Embryonic facial prominence (tissue), 1 donor: ENCODE data around the gene GPANK1.

Experiments
- DNase-seq: peaks from one replicate; pipeline ENCODE4 v3.0.0-alpha.2; 2016; ENCODE audit errors: extremely low spot score

The GPANK1 gene

DNA sequence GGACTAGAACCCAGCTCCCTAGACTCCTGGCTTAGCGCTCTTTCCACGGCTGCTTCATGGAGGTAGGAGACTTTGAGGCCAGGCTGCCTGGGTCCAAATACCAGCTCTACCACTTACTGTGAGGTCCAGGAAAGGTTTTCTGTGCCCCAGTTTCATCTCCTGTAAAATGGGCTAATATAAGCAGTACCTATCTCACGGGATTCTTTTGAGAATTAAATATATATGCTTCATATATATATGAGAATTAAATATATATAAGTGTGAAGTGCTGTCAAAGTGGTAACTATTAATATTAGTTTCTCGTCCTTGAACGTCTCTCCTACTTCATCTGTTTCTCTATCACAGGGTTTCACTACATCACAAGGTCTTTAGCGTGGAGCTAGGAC lies 26.3 kb upstream of the GPANK1 start:
- DNase-seq, result no peak

DNA sequence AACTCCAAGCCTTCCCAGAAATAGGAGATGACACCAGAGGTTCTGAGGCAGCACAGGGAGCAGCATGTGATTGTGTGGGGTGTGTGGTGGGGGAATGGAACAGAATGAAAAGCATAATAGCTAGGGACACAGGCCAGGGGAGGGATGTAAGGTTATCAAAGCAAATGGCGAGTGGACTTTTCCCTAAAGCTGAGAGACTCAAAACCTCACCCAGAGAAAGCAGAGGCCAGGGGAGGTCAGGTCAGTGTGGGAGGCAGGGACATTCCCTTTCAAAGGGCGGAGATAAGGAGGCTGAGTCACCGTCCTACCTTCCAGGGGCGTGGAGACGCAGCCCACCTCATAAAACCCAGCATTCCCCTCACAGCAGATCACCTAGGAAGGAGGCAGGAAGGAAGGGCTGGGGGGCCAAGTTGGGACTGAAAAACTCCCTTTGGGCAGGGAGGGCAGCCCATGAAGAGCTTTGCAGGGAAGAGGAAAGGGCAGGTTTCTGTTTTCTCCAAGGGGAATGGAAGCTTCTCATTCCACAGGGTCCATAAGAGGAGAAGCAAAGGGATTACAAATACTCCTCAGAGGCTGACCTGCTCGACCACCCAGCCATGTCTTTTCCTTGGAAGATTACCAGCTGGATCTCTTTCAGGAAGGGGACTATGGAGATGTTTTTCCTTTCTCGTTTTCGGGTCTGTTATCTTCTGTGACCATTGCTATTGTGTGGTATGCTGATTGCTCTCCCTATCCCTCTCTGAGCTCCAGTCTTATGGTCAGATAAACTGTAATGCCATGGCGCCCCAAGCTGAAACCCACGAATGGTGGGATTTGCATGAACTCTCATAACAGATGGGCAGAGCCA lies 25.7 kb upstream of the GPANK1 start:
- no peak for DNase-seq

- DNase-seq, result no peak
Measured at GRCh38 chr6:31689249-31690110, 24.7 kb upstream of the GPANK1 start.

DNA sequence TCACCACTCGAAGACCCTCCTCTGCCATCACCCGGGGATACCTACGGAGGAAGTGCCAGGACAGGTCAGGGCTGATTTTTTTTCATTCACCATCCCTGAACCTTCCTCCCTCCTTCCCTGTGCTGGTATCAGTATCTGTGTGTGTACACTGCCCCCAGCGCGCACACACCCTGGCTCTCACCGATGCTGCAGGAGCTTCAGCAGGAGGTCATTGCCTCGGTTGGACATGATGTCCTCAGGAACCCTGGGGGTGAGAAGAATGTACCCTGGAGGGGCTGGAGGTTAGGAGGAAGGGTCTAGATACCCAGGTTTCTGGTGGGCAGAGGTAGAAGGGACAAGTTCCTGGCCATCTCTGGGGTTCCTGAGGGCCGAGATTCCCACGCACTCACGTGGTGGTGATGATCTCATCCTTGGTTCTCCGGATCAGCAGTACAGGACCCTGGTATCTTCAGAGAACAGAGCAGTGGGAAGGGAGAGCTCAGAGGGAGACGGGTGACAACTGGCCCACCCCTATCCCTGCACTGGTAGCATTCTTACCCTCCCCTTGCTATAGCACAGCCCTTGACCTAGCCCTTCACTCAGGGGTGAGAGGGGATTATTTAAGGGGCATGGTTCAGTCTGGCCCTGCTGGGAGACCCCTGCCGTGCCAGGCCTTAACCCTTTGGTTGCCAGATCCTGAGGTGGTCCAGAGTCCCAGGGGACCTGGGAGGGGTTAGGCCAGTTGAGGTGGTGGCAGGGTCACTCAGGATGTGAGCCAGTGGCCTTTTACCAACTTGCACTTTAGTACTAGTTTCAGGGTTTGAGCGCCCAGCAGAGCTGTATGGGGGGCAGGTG lies 23.3 kb upstream of the GPANK1 start:
- DNase-seq, result no peak

DNA sequence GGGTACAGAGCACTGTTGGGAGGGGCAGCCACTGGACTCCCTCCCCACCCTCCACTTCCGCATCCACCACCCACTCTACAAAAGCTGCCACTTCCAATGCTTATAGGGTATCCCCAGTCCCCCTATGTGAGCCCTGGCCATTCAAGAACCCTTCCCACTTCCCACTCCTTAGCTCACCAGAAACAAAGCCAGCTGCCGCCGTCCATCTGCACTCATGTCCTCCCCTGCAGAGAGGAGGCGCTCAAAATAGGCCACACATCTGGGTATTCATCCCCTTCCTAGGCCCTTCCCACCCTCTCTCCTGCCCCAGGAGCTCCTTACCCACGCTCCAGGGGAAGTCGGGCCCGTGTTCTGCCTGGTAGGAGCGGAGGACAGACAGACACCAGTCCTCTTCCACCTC lies 22.5 kb upstream of the GPANK1 start:
- no peak for DNase-seq

DNA sequence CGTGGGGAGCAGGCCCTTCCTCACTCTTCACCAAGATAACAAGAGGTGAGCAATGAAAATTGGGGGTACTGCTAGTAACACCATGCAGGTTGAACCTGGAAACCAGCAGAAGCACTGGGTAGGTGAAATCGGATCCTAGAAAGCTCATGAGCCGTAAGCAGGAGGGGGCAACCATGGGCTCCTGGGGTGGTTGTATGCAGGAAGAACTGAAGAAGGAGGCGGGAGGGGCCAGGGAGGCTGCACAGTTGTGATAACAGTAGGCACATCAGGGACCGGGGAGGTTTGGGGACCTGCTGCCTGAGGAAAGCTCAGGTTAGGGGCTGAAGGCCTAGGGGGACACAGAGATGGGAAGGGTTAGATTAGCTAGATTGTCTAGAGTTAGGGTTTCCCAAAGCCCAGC lies 21.7 kb upstream of the GPANK1 start:
- no peak for DNase-seq

- DNase-seq, result no peak
Measured at GRCh38 chr6:31683591-31683990, 18.8 kb upstream of the GPANK1 start.

DNA sequence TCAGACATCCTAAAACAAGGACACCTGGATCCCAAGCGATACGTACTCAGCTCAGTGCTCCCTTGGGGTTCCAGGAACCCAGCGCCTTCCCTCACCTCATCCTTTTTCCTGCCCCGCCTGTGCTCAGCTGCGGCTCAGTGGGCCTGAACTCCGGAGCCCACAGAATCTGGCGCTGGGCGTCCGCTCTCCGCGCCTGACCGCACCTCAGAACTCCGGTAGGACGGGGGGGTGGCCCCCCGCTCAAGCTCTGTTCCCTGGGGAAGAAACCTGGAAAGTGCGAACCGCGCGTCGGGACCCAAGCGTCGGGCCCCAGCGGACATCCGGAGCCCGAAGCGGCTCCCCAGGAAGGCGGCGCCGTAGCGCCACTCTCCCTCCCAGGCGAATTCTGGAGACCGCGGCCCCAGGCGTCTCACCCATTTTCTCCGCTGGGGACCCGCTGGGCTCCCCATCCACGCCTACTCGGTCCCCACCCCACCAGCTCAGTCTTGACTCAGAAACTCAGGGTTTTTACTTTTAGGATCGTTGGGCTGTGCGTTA lies 16.4 kb upstream of the GPANK1 start:
- DNase-seq, result no peak

DNA sequence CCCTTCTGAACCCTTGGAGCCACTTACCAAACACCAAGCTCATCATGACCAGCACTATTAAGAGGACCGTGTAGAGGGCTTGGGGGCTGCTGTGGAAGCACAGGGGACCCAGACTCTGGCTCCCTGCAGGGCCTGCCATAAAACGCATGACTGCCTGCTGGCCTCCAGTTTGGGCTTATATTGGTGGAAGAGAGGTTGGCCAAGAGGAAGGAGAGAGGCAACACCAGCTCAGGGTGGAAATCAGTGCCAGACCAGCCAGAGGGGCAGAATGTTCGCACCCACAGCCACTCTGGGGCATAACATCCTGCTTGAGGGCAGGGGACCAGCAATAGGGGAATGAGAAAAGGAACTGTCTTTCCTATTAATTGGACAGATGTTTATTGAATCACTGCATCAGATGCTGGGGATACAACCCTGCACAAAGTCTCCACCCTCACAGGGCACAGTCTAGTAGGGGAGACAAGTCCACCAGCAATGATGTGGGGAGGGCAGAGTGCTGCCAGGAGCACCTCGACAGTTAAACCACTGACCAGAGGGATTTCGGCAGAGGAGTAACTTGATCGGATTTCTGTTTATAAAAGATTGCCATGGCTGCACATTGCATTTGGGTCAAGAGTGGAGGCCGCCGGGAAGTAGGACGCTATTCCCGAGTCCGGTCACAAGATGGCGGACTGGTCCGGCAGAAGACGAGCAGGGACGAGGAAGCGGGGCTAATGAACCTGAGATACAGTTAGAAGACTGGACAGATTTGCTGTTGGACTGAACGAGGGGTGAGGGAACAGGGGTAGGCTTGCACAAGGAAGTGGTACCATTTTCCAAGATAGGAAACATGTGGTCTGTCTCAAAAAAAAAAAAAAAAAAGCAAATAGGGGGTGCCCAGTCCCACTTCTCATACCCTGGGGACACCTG lies 15.7 kb upstream of the GPANK1 start, which contains the start of gene LY6G5C:
Gene LY6G5C (minus strand): TSS at position 842 of the 909 bp plus-strand sequence. CDS start 694 bp downstream, at position 148.
- DNase-seq, result peak; percentile 76

DNA sequence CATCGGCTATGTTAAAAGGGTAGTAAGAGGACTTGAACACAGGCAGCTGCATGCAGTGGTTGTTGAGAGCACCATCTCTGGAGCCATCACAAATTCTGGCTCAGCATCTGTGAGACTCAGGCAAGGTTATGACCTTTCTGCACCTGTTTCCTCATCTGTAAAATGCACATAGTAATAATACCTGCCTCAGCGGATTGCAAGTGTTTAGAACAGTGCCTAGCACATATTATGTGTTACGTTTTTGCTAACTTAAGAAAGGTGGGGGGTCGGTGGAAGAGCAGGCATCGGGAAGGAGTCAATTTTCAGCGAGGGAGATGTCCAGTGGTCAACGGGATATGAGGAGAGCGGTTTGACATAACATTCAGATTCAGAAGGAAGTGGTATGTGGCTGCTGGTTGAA lies 13.2 kb upstream of the GPANK1 start:
- DNase-seq, result no peak

DNA sequence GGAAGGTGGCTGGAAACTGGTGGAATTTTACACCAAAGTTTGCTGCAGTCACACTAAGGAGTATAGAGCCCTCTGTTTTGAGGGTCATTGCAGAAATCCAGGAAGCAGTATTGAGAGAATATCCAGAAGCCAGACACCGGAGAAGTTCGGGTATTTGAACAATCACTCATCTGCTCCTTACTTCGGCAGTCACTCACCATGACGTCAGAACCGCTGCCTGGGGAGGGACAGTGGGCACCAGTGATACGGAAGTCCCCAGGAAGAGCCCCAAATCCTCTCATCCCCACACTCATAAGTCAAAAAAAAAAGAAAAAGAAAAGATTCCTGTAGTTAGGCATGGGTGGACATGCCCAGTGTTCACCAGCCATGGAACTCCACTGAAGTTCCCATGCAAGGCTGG lies 12.1 kb upstream of the GPANK1 start:
- no peak for DNase-seq

DNA sequence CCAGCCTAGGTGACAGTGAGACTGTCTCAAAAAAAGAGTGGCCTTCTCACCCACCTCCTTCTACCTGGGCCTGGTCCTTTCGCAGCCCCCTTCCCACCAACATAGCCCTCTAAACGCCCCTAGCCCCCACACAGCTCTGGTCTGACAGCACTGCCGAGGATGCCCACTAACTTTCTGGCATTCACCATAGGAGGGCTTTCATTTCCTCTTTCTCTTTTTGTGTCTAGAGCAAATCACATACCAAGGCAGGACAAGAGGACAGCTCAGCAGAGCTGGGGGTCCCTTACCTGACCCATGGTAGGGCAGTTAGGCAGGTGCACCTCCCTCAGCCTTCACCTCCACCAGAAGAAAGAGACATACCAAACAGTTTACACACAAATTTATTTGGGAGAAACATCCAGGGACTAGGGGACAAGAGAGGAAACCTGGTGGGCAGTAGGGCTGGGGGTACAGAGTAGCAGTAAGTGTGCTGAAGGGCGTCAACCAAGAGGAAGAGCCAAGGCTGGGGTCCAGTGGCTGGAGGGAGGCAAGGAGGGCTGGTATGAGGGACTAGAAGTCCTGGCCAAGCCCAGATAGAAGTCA lies 11.6 kb upstream of the GPANK1 start:
- no peak for DNase-seq

- no peak for DNase-seq
Measured at GRCh38 chr6:31669676-31670075, 4.9 kb upstream of the GPANK1 start, which contains the start of gene LY6G5B. LY6G5B (plus strand) TSS chr6:31669976; CDS start chr6:31670951, 975 bp downstream.

DNA sequence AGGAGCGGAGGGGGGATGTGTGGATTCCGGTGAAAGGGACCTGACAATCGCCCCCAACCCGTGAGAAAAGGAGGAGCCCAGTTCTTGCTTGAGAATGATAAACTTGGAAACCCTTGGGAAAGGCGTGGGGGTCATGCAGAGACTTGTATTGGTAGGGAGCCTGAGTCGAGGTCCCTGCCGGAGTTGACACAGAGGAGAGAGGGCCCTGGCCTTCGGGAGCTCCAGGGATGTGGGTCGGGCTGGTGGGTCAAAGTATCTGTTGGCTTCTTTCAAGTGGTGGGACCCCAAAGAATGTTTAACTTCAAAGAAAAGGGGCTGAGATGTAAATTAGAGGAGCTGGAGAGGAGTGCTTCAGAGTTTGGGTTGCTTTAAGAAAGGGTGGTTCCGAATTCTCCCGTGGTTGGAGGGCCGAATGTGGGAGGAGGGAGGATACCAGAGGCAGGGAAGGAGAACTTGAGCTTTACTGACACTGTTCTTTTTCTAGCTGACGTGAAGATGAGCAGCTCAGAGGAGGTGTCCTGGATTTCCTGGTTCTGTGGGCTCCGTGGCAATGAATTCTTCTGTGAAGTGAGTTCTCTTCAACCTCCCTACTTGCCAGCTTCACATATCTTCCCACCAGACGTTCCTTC lies 1.7 kb upstream of the GPANK1 start:
- no peak for DNase-seq

- peak; percentile 97 for DNase-seq
Measured at GRCh38 chr6:31665501-31666336, 922 bp upstream of the GPANK1 start, which contains the start of gene CSNK2B. CSNK2B (plus strand) TSS chr6:31666080; CDS start chr6:31666832, 752 bp downstream.

DNA sequence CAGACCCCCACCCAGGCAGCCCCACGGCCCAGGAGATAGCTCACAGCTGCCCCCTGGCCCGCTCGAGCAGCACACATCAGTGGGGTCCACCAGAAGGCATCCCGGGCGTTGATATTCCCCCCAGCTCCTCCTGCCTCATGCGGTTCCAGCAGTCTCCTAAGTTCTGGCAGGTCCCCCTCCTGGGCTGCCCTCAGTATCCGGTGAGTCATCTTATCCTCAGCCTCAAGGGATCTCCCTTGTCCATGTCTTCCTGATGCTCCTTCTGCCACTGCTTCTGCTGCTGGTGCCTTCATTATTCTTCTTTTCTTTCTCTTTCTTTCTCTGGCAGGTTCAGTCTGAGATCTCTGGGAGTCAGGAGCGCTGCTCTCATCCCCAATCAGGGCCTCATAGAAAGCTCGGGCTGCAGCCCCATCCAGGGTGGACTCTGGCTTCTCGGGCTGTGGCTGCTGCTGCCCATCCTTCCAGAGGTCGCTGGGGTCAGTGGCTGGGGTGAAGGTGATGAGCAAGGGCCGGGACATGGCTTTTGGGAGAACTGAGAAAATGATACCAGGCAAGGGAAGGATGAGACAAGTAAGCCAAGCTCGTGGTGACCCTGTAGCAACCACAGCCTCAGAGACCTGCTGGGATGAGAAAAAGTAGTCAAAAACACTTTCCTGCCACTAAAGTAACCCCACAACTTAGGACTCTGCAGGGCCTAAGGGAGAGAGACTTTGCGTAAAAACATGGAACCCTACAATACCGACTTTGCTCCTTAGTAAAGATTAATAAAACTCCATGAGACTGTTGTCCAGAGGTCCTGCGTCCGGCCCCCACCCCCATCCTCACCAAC lies 622 bp downstream of the GPANK1 start:
- no peak for DNase-seq

- no peak for DNase-seq
Measured at GRCh38 chr6:31663126-31663960, 1.5 kb downstream of the GPANK1 start.
